HepG2 (cell line): Measurements from ENCODE around the gene SRRM1.

ENCODE experiments used
- EZH2 ChIP-seq: conservative IDR thresholded peaks from 2 replicates; pipeline ENCODE4 v1.6.1; 2012; ENCODE audit warnings: mild to moderate bottlenecking, low read depth, low read length, moderate library complexity
- FOSL2 ChIP-seq: sonication (generic); formaldehyde crosslinking; IDR thresholded peaks from 2 replicates; pipeline ENCODE4 v1.4.0; 2020; ENCODE audit warnings: missing genetic modification reagents
- MXI1 ChIP-seq: IDR thresholded peaks from 3 replicates; pipeline ENCODE4 v1.6.1; 2012; ENCODE audit warnings: low read depth, low read length, inconsistent platforms, borderline replicate concordance
- RERE ChIP-seq: IDR thresholded peaks from 2 replicates; pipeline ENCODE4 v1.6.1; 2016; ENCODE audit warnings: low read depth, missing genetic modification reagents, missing compliant biosample characterization
- SRF ChIP-seq: IDR thresholded peaks from 2 replicates; pipeline ENCODE4 v1.6.1; 2011; ENCODE audit warnings: mild to moderate bottlenecking, low read depth, low read length, moderate library complexity
- ZFX ChIP-seq: sonication (generic); formaldehyde crosslinking; IDR thresholded peaks from 2 replicates; pipeline ENCODE4 v1.4.0; 2020; ENCODE audit warnings: mild to moderate bottlenecking, low read depth, missing genetic modification reagents, moderate library complexity

- TF ChIP-seq SRF (no peak), MXI1 (no peak), EZH2 (no peak), ZFX (0 out of 2 replicates have a peak, but pooled peaks have one; percentile 25), FOSL2 (CRISPR knock-in tag) (no peak), RERE (no peak)
These were observed 70.6 kb downstream of the SRRM1 start for GRCh38 chr1:24713736-24714135.
